Lower leg skin (tissue), 3 donors: Measurements from ENCODE around the gene CPD.

Experiments used
- POLR2A ChIP-seq, 2 donors: fragments of 450-650 bp; IDR thresholded peaks; one replicate each; pipeline ENCODE4 v1.6.1; 2016 to 2017; ENCODE audit warnings: antibody characterized with exemption in 2 of 2, mild to moderate bottlenecking in 1 of 2, moderate library complexity in 1 of 2
- TF ChIP-seq, protein P1 (sequence below), 3 donors: fragments of 450-650 bp; IDR thresholded peaks; one replicate each; pipeline ENCODE4 v1.5.1; 2016; ENCODE audit warnings: antibody characterized with exemption in 3 of 3, mild to moderate bottlenecking in 3 of 3, moderate library complexity in 2 of 3

DNA sequence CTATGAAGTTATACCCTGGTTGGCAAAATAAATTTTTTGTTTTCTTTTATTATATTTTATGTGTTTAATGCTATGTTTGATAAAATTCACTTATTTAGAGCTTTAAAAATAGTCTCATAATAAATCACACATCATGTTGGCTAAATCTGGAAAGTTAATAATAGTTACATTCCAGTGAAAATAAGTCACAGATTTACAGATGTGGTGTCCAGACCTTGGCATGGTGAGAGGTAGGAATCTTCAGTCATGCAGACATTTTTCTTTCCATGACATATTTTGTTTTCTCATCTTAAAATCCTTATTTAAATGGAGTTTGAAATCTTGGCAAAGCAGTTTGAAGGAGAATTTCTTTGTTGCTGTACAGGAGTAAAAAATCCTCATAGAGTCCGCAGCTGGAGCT, 50.4 kb downstream of the CPD start:
- TF ChIP-seq POLR2A (IDR thresholded peaks at IDR 0.05), result no peak
- TF ChIP-seq, protein P1, sequence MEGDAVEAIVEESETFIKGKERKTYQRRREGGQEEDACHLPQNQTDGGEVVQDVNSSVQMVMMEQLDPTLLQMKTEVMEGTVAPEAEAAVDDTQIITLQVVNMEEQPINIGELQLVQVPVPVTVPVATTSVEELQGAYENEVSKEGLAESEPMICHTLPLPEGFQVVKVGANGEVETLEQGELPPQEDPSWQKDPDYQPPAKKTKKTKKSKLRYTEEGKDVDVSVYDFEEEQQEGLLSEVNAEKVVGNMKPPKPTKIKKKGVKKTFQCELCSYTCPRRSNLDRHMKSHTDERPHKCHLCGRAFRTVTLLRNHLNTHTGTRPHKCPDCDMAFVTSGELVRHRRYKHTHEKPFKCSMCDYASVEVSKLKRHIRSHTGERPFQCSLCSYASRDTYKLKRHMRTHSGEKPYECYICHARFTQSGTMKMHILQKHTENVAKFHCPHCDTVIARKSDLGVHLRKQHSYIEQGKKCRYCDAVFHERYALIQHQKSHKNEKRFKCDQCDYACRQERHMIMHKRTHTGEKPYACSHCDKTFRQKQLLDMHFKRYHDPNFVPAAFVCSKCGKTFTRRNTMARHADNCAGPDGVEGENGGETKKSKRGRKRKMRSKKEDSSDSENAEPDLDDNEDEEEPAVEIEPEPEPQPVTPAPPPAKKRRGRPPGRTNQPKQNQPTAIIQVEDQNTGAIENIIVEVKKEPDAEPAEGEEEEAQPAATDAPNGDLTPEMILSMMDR (IDR thresholded peaks at IDR 0.05), result no peak
